Lung (tissue), 12 donors: ENCODE data around the gene MTARC2. TPM values are rescaled to one million over a fixed set of nuclear protein-coding genes. Genes with fewer than 3 reads are reported as not detected.

Experiments used
- ATAC-seq: fragments of 200-7000 bp; cut with Tn5 transposase; one replicate; pipeline ENCODE4 v1.9.1; 2020; ENCODE audit warnings: moderate number of reproducible peaks; ENCODE audit not compliant: insufficient read depth, low FRiP score
- DNase-seq, 3 donors: peaks; one replicate each; pipeline ENCODE4 v3.0.0-alpha.2; 2013 to 2017
- H3K27ac ChIP-seq, 2 donors: one replicate each; pipeline ENCODE4 v1.5.1; 2013; ENCODE audit warnings: mild to moderate bottlenecking in 2 of 2, moderate library complexity in 2 of 2, control low read depth in 1 of 2, inconsistent platforms in 1 of 2, low read depth in 1 of 2, low read length in 1 of 2
- H3K27me3 ChIP-seq, 3 donors: one replicate each; pipeline ENCODE4 v1.5.1; 2013; ENCODE audit warnings: low read length in 2 of 3; ENCODE audit not compliant: control insufficient read depth in 3 of 3, insufficient read depth in 3 of 3
- H3K36me3 ChIP-seq, 4 donors: one replicate each; pipeline ENCODE4 v1.5.1; 2013; ENCODE audit warnings: low read length in 4 of 4, mild to moderate bottlenecking in 1 of 4, moderate library complexity in 1 of 4; ENCODE audit not compliant: control insufficient read depth in 4 of 4, insufficient read depth in 4 of 4
- H3K4me1 ChIP-seq, 5 donors: one replicate each; pipeline ENCODE4 v1.5.1; 2013; ENCODE audit warnings: low read length in 5 of 5, mild to moderate bottlenecking in 2 of 5, moderate library complexity in 1 of 5; ENCODE audit not compliant: control insufficient read depth in 5 of 5, insufficient read depth in 5 of 5
- H3K4me3 ChIP-seq: one replicate; pipeline ENCODE4 v1.5.1; 2013; ENCODE audit warnings: mild to moderate bottlenecking, control low read depth, moderate library complexity
- H3K9ac ChIP-seq, 2 donors: one replicate each; pipeline ENCODE4 v1.5.1; 2013; ENCODE audit warnings: low read length in 2 of 2, control low read depth in 1 of 2; ENCODE audit not compliant: insufficient read depth in 1 of 2
- H3K9me3 ChIP-seq, 4 donors: one replicate each; pipeline ENCODE4 v1.5.1; 2013; ENCODE audit warnings: low read length in 3 of 4, mild to moderate bottlenecking in 1 of 4, moderate library complexity in 1 of 4; ENCODE audit not compliant: control insufficient read depth in 4 of 4, insufficient read depth in 3 of 4
- CTCF ChIP-seq: IDR thresholded peaks from 2 replicates; pipeline ENCODE4 v1.5.1; 2012; ENCODE audit warnings: mild to moderate bottlenecking; ENCODE audit errors: control extremely low read depth, extremely low read depth
- WGBS, 2 donors: extraction: QIAGEN DNeasy Blood & Tissue Kit; methylation state at CpG; one replicate each; pipeline ENCODE4 v1.1.7; 2013; 5-methylcytosine and 5-hydroxymethylcytosine counted together
- polyA plus RNA-seq, 2 donors: library from polyadenylated mRNA; stranded (reverse); fragments of 200-250 nt; gene quantifications; one replicate each; pipeline ENCODE4 v1.2.1, GENCODE V29; 2013
- total RNA-seq, 2 donors: library from RNA; depleted of rRNA in 1 of 2; stranded (reverse); fragments of >200 nt in 1 of 2; gene quantifications; one replicate each; pipeline ENCODE4 v1.2.1, GENCODE V29; 2014 to 2021
- donor health status: control.
- donor health status: control.
- donor health status: Bipolar disorder and iron deficiency.
- donor health status: healthy.
- donor health status: DM: yes; HTN: yes; CAD: no.

MTARC2 gene
- total and polyA plus RNA-seq, 4 donors, result 21.4 to 49.9 (median 39.5) TPM

GRCh38 chr1:220827445-220828178 lies 79.5 kb downstream of the MTARC2 start:
- Histone ChIP-seq H3K9ac (no peak overlapping the region), H3K4me1 (peaks cover 0 to 40% (median 8%) of the 10 kb centered on the region in 5 donors), H3K4me3 (no peak overlapping the region), H3K9me3 (peaks cover 0 to 3% (median 0%) of the 10 kb centered on the region in 4 donors), H3K27me3 (no peaks in the 10 kb centered on the region), H3K36me3 (peaks cover 0 to 2% (median 0%) of the 10 kb centered on the region in 4 donors), H3K27ac (peak overlapping the region in 1 of 2 donors; percentile 7)
- DNase-seq (peak in 2 of 3 donors; percentile 50 to 66), ATAC-seq (no peak)
- no peak for TF ChIP-seq CTCF
- WGBS, 2 donors, result 54 to 67% methylated on average over 4 of the region's 4 CpGs

DNA sequence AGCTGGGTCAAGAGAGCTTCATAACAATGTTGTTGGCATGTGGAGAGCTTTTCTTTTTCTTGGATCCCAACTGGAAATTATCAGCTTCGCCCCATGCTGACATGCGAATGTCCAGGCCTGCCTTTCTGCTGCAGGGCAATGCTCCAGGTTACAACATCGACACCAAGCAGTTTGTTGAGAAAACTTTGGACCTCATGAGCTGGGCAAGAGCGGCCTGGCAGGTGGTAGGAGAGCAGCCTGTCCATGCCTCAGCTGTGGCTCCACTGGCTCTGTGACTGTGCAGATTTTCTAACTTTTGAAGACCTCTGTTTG lies 80.0 kb downstream of the MTARC2 start:
- peaks cover 0 to 2% (median 0%) of the 10 kb centered on the region in 4 donors for H3K36me3 ChIP-seq
- no peak for TF ChIP-seq CTCF
- no peaks in the 10 kb centered on the region for H3K27me3 ChIP-seq
- H3K4me3 ChIP-seq, result no peak overlapping the region
- peak; percentile 67 to 85 (median 85) for DNase-seq
- peak overlapping the region in 1 of 2 donors; percentile 7 for H3K27ac ChIP-seq
- H3K9me3 ChIP-seq, result peaks cover 0 to 3% (median 0%) of the 10 kb centered on the region in 4 donors
- WGBS, 2 donors, result 69 to 77% methylated on average over 4 of the region's 4 CpGs
- ATAC-seq, result no peak
- peaks cover 0 to 40% (median 8%) of the 10 kb centered on the region in 5 donors for H3K4me1 ChIP-seq
- H3K9ac ChIP-seq, result no peak overlapping the region

DNA sequence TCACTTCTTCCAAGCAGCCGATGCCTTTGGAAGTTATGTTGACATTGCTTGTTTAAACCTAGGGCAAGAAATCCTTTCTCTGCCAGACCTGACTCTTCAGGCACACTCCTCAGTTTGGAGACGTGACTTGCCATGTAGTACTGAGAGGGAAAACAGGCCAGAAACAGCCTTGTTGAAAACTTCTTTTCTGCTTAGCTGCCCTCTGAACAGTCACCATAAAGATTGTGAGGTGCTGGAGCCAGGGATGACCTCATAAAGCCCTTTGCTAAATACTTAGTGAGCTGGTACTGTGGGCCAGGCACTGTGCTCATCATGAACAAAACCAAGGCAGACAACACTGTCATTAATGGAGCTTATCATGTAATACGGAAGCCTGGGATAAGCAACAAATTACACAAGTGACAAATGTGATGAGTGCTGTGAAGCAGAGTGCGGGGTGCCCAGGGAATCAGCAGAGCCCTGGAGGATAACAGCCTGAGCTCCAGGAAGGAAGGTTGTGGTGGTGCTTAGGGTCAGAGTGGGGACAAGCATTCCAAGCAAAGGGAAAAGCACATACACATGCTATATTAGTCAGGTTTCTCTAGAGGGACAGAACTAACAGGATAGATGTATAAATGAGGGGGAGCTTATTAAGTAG lies 80.9 kb downstream of the MTARC2 start:
- 62 to 81% methylated on average over 4 of the region's 4 CpGs for WGBS, 2 donors
- Histone ChIP-seq H3K27ac (no peak overlapping the region), H3K27me3 (no peaks in the 10 kb centered on the region), H3K9me3 (peaks cover 0 to 3% (median 0%) of the 10 kb centered on the region in 4 donors), H3K9ac (no peak overlapping the region), H3K4me3 (no peak overlapping the region), H3K36me3 (peaks cover 0 to 2% (median 0%) of the 10 kb centered on the region in 4 donors), H3K4me1 (peaks cover 0 to 40% (median 8%) of the 10 kb centered on the region in 5 donors)
- no peak for ATAC-seq
- no peak for TF ChIP-seq CTCF
- DNase-seq, result peak; percentile 47 to 87 (median 81)
